CD4-positive, alpha-beta memory T cell (primary cell): Measurements from ENCODE around the gene NPLOC4. TPM values are rescaled to one million over a fixed set of nuclear protein-coding genes. Genes with fewer than 3 reads are reported as not detected.

ENCODE experiments used
- CTCF ChIA-PET: fragments of 350-600 bp; sonication (Branson Sonifier 250); formaldehyde crosslinking; loops from one replicate; lab custom pipeline; 2021; ENCODE audit warnings: inconsistent platforms; ENCODE audit not compliant: partially characterized antibody; lab: Charles Lee
- POLR2A ChIA-PET: fragments of 350-600 bp; sonication (Branson Sonifier 250); formaldehyde crosslinking; loops from one replicate; lab custom pipeline; 2021; ENCODE audit not compliant: partially characterized antibody; lab: Charles Lee
- DNase-seq, 5 donors: peaks; one replicate each; pipeline versions ENCODE4 v3.0.0 to v3.0.0-alpha.2; 2020 to 2022; ENCODE audit warnings: mixed read lengths in 1 of 5
- H3K27ac ChIP-seq: one replicate; pipeline ENCODE4 v1.7.0; 2013; ENCODE audit warnings: low read depth, low read length
- H3K27me3 ChIP-seq: 2 replicates; pipeline ENCODE4 v1.7.0; 2013; ENCODE audit warnings: mild to moderate bottlenecking, low read length, moderate library complexity; ENCODE audit not compliant: insufficient read depth
- H3K36me3 ChIP-seq: 2 replicates; pipeline ENCODE4 v1.7.0; 2013; ENCODE audit warnings: mild to moderate bottlenecking, low read length, moderate library complexity; ENCODE audit not compliant: insufficient read depth
- H3K4me1 ChIP-seq: 2 replicates; pipeline ENCODE4 v1.7.0; 2013; ENCODE audit warnings: mild to moderate bottlenecking, low read length, moderate library complexity; ENCODE audit not compliant: insufficient read depth
- H3K4me3 ChIP-seq, 2 donors: one replicate each; pipeline ENCODE4 v1.7.0; 2013; ENCODE audit warnings: low read length in 2 of 2, mild to moderate bottlenecking in 1 of 2
- H3K9me3 ChIP-seq, 2 donors: one replicate each; pipeline ENCODE4 v1.7.0; 2013; ENCODE audit warnings: low read length in 2 of 2, control low read depth in 1 of 2; ENCODE audit not compliant: control insufficient read depth in 1 of 2
- H3K27ac Mint-ChIP-seq, 7 donors: one replicate each; pipeline ENCODE4 v1.8.0; 2020 to 2021; ENCODE audit warnings: mixed read lengths in 7 of 7, mild to moderate bottlenecking in 6 of 7, inconsistent platforms in 3 of 7, moderate library complexity in 3 of 7
- H3K27me3 Mint-ChIP-seq, 2 donors: one replicate each; pipeline ENCODE4 v1.8.0; 2020 to 2021; ENCODE audit warnings: mixed read lengths in 2 of 2
- H3K36me3 Mint-ChIP-seq, 2 donors: one replicate each; pipeline ENCODE4 v1.8.0; 2020 to 2021; ENCODE audit warnings: mixed read lengths in 2 of 2, inconsistent platforms in 1 of 2, mild to moderate bottlenecking in 1 of 2
- H3K4me1 Mint-ChIP-seq, 4 donors: one replicate each; pipeline ENCODE4 v1.8.0; 2020 to 2021; ENCODE audit warnings: mixed read lengths in 4 of 4, mild to moderate bottlenecking in 1 of 4
- H3K4me3 Mint-ChIP-seq, 8 donors: one replicate each; pipeline ENCODE4 v1.8.0; 2020 to 2021; ENCODE audit warnings: mixed read lengths in 8 of 8, mild to moderate bottlenecking in 7 of 8, moderate library complexity in 6 of 8, inconsistent platforms in 3 of 8
- H3K9me3 Mint-ChIP-seq, 8 donors: one replicate each; pipeline ENCODE4 v1.8.0; 2020 to 2021; ENCODE audit warnings: mixed read lengths in 8 of 8, mild to moderate bottlenecking in 5 of 8, inconsistent platforms in 3 of 8, moderate library complexity in 1 of 8
- intact Hi-C: fragments of 100-400 bp; cut with micrococcal nuclease; formaldehyde crosslinking; loops from one replicate; pipeline ENCODE4 v1.15.1; 2023
- polyA plus RNA-seq, 2 donors: library from polyadenylated mRNA; unstranded; fragments of 300-500 nt; fragmentation: Illumina TruSeq; gene quantifications; one replicate each; pipeline ENCODE4 v1.2.3, GENCODE V29; 2021
- total RNA-seq, 2 experiments: library from RNA; stranded (reverse); gene quantifications; one replicate each; pipeline ENCODE4 v1.2.3, GENCODE V29; 2021

The NPLOC4 gene
- total and polyA plus RNA-seq, 4 experiments from 2014 or later: 61.1 to 105 (median 80.8) TPM

GRCh38 chr17:81511804-81512561 is 124.9 kb downstream of the NPLOC4 start:
- intact Hi-C loops: loop anchor here (1.0 to 5.0 kb wide), 4 partner anchors 23 to 273 kb away; partner anchors contain the start of genes ARL16, BAHCC1, HGS and NDUFAF8
- peak overlapping the region; percentile 92 to 100 (median 98) for H3K4me3 Mint-ChIP-seq
- peak in 4 of 5 donors; percentile 35 to 36 (median 36) for DNase-seq
- Histone ChIP-seq H3K4me3 (peak overlapping the region; percentile 95 to 97), H3K36me3 (peaks cover 31% of the 10 kb centered on the region), H3K27ac (peak overlapping the region; percentile 70), H3K9me3 (no peaks in the 10 kb centered on the region), H3K27me3 (no peaks in the 10 kb centered on the region), H3K4me1 (peaks cover 42% of the 10 kb centered on the region)
- peak overlapping the region; percentile 93 to 98 (median 95) for H3K27ac Mint-ChIP-seq
- peaks cover 22 to 71% (median 47%) of the 10 kb centered on the region in 4 donors for H3K4me1 Mint-ChIP-seq
- H3K36me3 Mint-ChIP-seq: peaks cover 36 to 42% of the 10 kb centered on the region in 2 donors
- no peaks in the 10 kb centered on the region for H3K27me3 Mint-ChIP-seq
- peaks cover 0 to 25% (median 0%) of the 10 kb centered on the region in 8 donors for H3K9me3 Mint-ChIP-seq
- POLR2A ChIA-PET: interaction anchor here (0.6 to 9.8 kb wide), 22 partner anchors 6 to 511 kb away, joined by 3 to 138 read pairs (median 4); partner anchors contain the start of genes CENPX, CEP131, FAAP100 and MRPL12
- CTCF ChIA-PET: interaction anchor here (0.8 to 1.3 kb wide), 2 partner anchors 27 kb away, joined by 3 to 4 read pairs; no protein-coding TSS in a partner anchor

GRCh38 chr17:81511554-81511803 is 125.4 kb downstream of the NPLOC4 start:
- H3K36me3 ChIP-seq: peaks cover 31% of the 10 kb centered on the region
- H3K4me1 Mint-ChIP-seq: peaks cover 21 to 68% (median 44%) of the 10 kb centered on the region in 4 donors
- H3K4me3 ChIP-seq: peak overlapping the region; percentile 95 to 97
- ChIA-PET CTCF (interaction anchor here (0.7 to 1.3 kb wide), 2 partner anchors 26 to 90 kb away, joined by 3 to 4 read pairs; no protein-coding TSS in a partner anchor), POLR2A (interaction anchor here (0.6 to 9.8 kb wide), 20 partner anchors 7 to 289 kb away, joined by 3 to 138 read pairs (median 8); partner anchors contain the start of genes CEP131, FAAP100, MRPL12 and NDUFAF8)
- H3K9me3 ChIP-seq: no peaks in the 10 kb centered on the region
- H3K27me3 ChIP-seq: no peaks in the 10 kb centered on the region
- intact Hi-C loops: loop anchor here (2.0 to 5.0 kb wide), 2 partner anchors 117 to 171 kb away; partner anchors contain the start of genes ARL16, BAHCC1 and HGS
- H3K4me1 ChIP-seq: peaks cover 38% of the 10 kb centered on the region
- H3K9me3 Mint-ChIP-seq: peaks cover 0 to 25% (median 0%) of the 10 kb centered on the region in 8 donors
- H3K27ac ChIP-seq: peak overlapping the region; percentile 70
- H3K4me3 Mint-ChIP-seq: peak overlapping the region; percentile 92 to 100 (median 98)
- no peaks in the 10 kb centered on the region for H3K27me3 Mint-ChIP-seq
- DNase-seq: peak in 1 of 5 donors; percentile 16
- H3K36me3 Mint-ChIP-seq: peaks cover 36 to 42% of the 10 kb centered on the region in 2 donors
- H3K27ac Mint-ChIP-seq: peak overlapping the region; percentile 93 to 98 (median 95)

- H3K36me3 ChIP-seq: peaks cover 31% of the 10 kb centered on the region
- ChIA-PET POLR2A (interaction anchor here (0.7 to 9.8 kb wide), 18 partner anchors 7 to 376 kb away, joined by 3 to 138 read pairs (median 10); partner anchors contain the start of genes ARHGDIA, CEP131, FAAP100 and NDUFAF8), CTCF (interaction anchor here (0.7 to 1.3 kb wide), 3 partner anchors 8 to 90 kb away, joined by 3 to 4 read pairs (median 3); no protein-coding TSS in a partner anchor)
- peaks cover 33% of the 10 kb centered on the region for H3K4me1 ChIP-seq
- intact Hi-C loops: loop anchor here (2.0 to 5.0 kb wide), 2 partner anchors 116 to 171 kb away; partner anchors contain the start of genes ARL16, BAHCC1 and HGS
- Mint-ChIP-seq H3K36me3 (peaks cover 36 to 42% of the 10 kb centered on the region in 2 donors), H3K4me3 (peak overlapping the region; percentile 92 to 100 (median 98)), H3K4me1 (peaks cover 19 to 63% (median 40%) of the 10 kb centered on the region in 4 donors), H3K27ac (peak overlapping the region; percentile 93 to 98 (median 95)), H3K9me3 (peaks cover 0 to 25% (median 0%) of the 10 kb centered on the region in 8 donors), H3K27me3 (no peaks in the 10 kb centered on the region)
- H3K27me3 ChIP-seq: no peaks in the 10 kb centered on the region
- peak; percentile 52 to 68 (median 55) for DNase-seq
- H3K27ac ChIP-seq: peak overlapping the region; percentile 70
- H3K9me3 ChIP-seq: no peaks in the 10 kb centered on the region
- H3K4me3 ChIP-seq: peak overlapping the region; percentile 95 to 97
Observed at GRCh38 chr17:81510785-81511553, 125.9 kb downstream of the NPLOC4 start.

GRCh38 chr17:81509972-81510784 is 126.7 kb downstream of the NPLOC4 start:
- H3K27me3 Mint-ChIP-seq: no peaks in the 10 kb centered on the region
- Histone ChIP-seq H3K27me3 (no peaks in the 10 kb centered on the region), H3K4me3 (peak overlapping the region; percentile 95 to 97), H3K4me1 (peaks cover 25% of the 10 kb centered on the region), H3K9me3 (no peaks in the 10 kb centered on the region), H3K36me3 (peaks cover 31% of the 10 kb centered on the region), H3K27ac (peak overlapping the region; percentile 70)
- POLR2A ChIA-PET: interaction anchor here (0.7 to 9.8 kb wide), 16 partner anchors 7 to 1055 kb away, joined by 3 to 138 read pairs (median 7); partner anchors contain the start of genes ARHGDIA, CEP131, FAAP100 and NDUFAF8
- CTCF ChIA-PET: interaction anchor here (0.9 to 1.3 kb wide), 2 partner anchors 9 to 25 kb away, joined by 3 to 4 read pairs; no protein-coding TSS in a partner anchor
- H3K4me3 Mint-ChIP-seq: peak overlapping the region; percentile 92 to 100 (median 98)
- peaks cover 17 to 55% (median 35%) of the 10 kb centered on the region in 4 donors for H3K4me1 Mint-ChIP-seq
- peak overlapping the region; percentile 94 to 98 (median 95) for H3K27ac Mint-ChIP-seq
- peaks cover 0 to 25% (median 0%) of the 10 kb centered on the region in 8 donors for H3K9me3 Mint-ChIP-seq
- intact Hi-C loops: loop anchor here (2.0 to 5.0 kb wide), 2 partner anchors 115 to 172 kb away; partner anchors contain the start of genes ARL16, BAHCC1 and HGS
- peak in 2 of 5 donors; percentile 36 to 52 for DNase-seq
- H3K36me3 Mint-ChIP-seq: peaks cover 36 to 42% of the 10 kb centered on the region in 2 donors

- Histone ChIP-seq H3K4me3 (peak overlapping the region; percentile 95 to 97), H3K27me3 (no peaks in the 10 kb centered on the region), H3K27ac (peak overlapping the region; percentile 70), H3K4me1 (peaks cover 24% of the 10 kb centered on the region), H3K36me3 (peaks cover 31% of the 10 kb centered on the region), H3K9me3 (no peaks in the 10 kb centered on the region)
- Mint-ChIP-seq H3K4me1 (peaks cover 17 to 53% (median 34%) of the 10 kb centered on the region in 4 donors), H3K9me3 (peaks cover 0 to 25% (median 0%) of the 10 kb centered on the region in 8 donors), H3K36me3 (peaks cover 36 to 42% of the 10 kb centered on the region in 2 donors), H3K4me3 (peak overlapping the region; percentile 92 to 100 (median 98)), H3K27me3 (no peaks in the 10 kb centered on the region), H3K27ac (peak overlapping the region; percentile 94 to 98 (median 95))
- CTCF ChIA-PET: interaction anchor here (1.3 to 3.2 kb wide), 5 partner anchors 9 to 91 kb away, joined by 3 to 15 read pairs (median 6); partner anchors contain the start of gene FAAP100
- peak; percentile 32 to 66 (median 50) for DNase-seq
- intact Hi-C loops: no loop called here
- POLR2A ChIA-PET: interaction anchor here (0.8 to 9.8 kb wide), 13 partner anchors 9 to 1054 kb away, joined by 3 to 138 read pairs (median 9); partner anchors contain the start of genes ARL16, FAAP100, HGS and NDUFAF8
Observed at GRCh38 chr17:81509207-81509971, 127.5 kb downstream of the NPLOC4 start.
